Dermis blood vessel endothelial cell (primary cell): Measurements from ENCODE around the gene ACAP1. TPM values are rescaled to one million over a fixed set of nuclear protein-coding genes. Genes with fewer than 3 reads are reported as not detected.

Experiments
- DNase-seq: peaks from one replicate; pipeline ENCODE4 v3.0.0; 2010
- total RNA-seq: library from RNA; depleted of rRNA; stranded (reverse); fragments of >200 nt; gene quantifications from 2 replicates; pipeline ENCODE4 v1.2.3, GENCODE V29; 2014

Gene ACAP1
- total RNA-seq, result not detected in 2 replicates

GRCh38 chr17:7336240-7337175 is at the start of gene ACAP1:
Gene ACAP1 (plus strand): TSS chr17:7336529. CDS start chr17:7336735, 206 bp downstream.
- DNase-seq, result no peak

GRCh38 chr17:7289256-7290032 is 46.9 kb upstream of the ACAP1 start:
- no peak for DNase-seq

GRCh38 chr17:7290166-7290565 is 46.2 kb upstream of the ACAP1 start:
- DNase-seq, result no peak

GRCh38 chr17:7290685-7291084 is 45.6 kb upstream of the ACAP1 start:
- DNase-seq, result no peak

GRCh38 chr17:7292194-7292593 is 44.1 kb upstream of the ACAP1 start:
- DNase-seq, result no peak

- no peak for DNase-seq
Measured at GRCh38 chr17:7292729-7293128, 43.6 kb upstream of the ACAP1 start.

- no peak for DNase-seq
Measured at GRCh38 chr17:7293159-7293558, 43.2 kb upstream of the ACAP1 start.

GRCh38 chr17:7293816-7294613 is 42.3 kb upstream of the ACAP1 start:
- no peak for DNase-seq

GRCh38 chr17:7294614-7295153 is 41.6 kb upstream of the ACAP1 start, which contains the start of gene YBX2:
Gene YBX2 (minus strand): TSS chr17:7294639. CDS start chr17:7294500, 139 bp downstream.
- peak; percentile 35 for DNase-seq

- DNase-seq, result no peak
Measured at GRCh38 chr17:7295230-7296180, 40.8 kb upstream of the ACAP1 start.

GRCh38 chr17:7296189-7296861 is 40.0 kb upstream of the ACAP1 start:
- DNase-seq, result peak; percentile 89

- DNase-seq, result no peak
Measured at GRCh38 chr17:7304179-7304578, 32.1 kb upstream of the ACAP1 start.

GRCh38 chr17:7306911-7307685 is 29.2 kb upstream of the ACAP1 start, which contains the start of gene EIF5A:
Gene EIF5A (plus strand): TSS chr17:7307628. CDS start chr17:7309636, 2,008 bp downstream.
- DNase-seq, result peak; percentile 100

- peak; percentile 54 for DNase-seq
Measured at GRCh38 chr17:7307686-7308624, 28.4 kb upstream of the ACAP1 start.

GRCh38 chr17:7308625-7309433 is 27.5 kb upstream of the ACAP1 start:
- DNase-seq, result peak; percentile 83

GRCh38 chr17:7309628-7310027 is 26.7 kb upstream of the ACAP1 start:
- DNase-seq, result no peak

- no peak for DNase-seq
Measured at GRCh38 chr17:7311110-7311705, 25.1 kb upstream of the ACAP1 start.
